Measurements from ENCODE around the gene AFF4.

DNA sequence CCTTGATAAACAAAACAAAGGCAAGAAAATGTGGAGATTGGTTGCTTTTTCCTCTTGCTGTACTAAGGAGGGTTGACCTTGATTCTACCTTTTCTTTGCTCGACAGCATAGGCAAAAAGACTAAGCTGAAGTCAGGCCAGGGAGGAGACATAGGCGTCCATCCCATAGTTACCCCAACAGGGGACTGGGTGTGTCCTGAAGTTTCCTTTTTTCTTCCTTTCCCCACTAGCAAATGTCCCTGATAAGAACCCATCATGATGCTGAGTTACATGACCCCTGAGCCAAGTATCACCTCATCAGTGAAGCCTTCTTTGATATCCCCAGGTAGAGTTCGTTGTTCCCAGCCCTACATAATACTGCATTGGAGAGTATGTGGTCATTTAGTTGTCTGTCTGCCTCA is 123.1 kb downstream of the AFF4 start:
- TF ChIP-seq, protein P1, sequence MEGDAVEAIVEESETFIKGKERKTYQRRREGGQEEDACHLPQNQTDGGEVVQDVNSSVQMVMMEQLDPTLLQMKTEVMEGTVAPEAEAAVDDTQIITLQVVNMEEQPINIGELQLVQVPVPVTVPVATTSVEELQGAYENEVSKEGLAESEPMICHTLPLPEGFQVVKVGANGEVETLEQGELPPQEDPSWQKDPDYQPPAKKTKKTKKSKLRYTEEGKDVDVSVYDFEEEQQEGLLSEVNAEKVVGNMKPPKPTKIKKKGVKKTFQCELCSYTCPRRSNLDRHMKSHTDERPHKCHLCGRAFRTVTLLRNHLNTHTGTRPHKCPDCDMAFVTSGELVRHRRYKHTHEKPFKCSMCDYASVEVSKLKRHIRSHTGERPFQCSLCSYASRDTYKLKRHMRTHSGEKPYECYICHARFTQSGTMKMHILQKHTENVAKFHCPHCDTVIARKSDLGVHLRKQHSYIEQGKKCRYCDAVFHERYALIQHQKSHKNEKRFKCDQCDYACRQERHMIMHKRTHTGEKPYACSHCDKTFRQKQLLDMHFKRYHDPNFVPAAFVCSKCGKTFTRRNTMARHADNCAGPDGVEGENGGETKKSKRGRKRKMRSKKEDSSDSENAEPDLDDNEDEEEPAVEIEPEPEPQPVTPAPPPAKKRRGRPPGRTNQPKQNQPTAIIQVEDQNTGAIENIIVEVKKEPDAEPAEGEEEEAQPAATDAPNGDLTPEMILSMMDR (IDR thresholded peaks at IDR 0.05): no peak
- TF ChIP-seq POLR2A (IDR thresholded peaks at IDR 0.05): no peak

Data from Peyer's patch (tissue), 4 donors.